BE2C (cell line): Measurements from ENCODE around the gene ZNF556.

Source experiments
- DNase-seq: peaks from one replicate; pipeline ENCODE4 v3.0.0-alpha.2; 2020
- H3K27me3 ChIP-seq: fragments of 250-450 bp; sonication (Bioruptor Pico); 2 replicates; pipeline ENCODE4 v1.5.1; 2020; ENCODE audit warnings: mild to moderate bottlenecking
- H3K36me3 ChIP-seq: fragments of 250-450 bp; sonication (Bioruptor Pico); 2 replicates; pipeline ENCODE4 v1.5.1; 2020; ENCODE audit warnings: mild to moderate bottlenecking
- H3K4me1 ChIP-seq: fragments of 250-450 bp; sonication (Bioruptor Pico); 2 replicates; pipeline ENCODE4 v1.5.1; 2020
- H3K4me3 ChIP-seq: 2 replicates; pipeline ENCODE4 v1.5.1; 2011; ENCODE audit warnings: low read depth, low read length
- H3K9me3 ChIP-seq: fragments of 250-450 bp; sonication (Bioruptor Pico); 2 replicates; pipeline ENCODE4 v1.5.1; 2020
- TF ChIP-seq, protein P1 (sequence below): IDR thresholded peaks from 2 replicates; pipeline ENCODE4 v1.5.1; 2012; ENCODE audit warnings: mild to moderate bottlenecking, low read depth, low read length

ZNF556 gene

DNA sequence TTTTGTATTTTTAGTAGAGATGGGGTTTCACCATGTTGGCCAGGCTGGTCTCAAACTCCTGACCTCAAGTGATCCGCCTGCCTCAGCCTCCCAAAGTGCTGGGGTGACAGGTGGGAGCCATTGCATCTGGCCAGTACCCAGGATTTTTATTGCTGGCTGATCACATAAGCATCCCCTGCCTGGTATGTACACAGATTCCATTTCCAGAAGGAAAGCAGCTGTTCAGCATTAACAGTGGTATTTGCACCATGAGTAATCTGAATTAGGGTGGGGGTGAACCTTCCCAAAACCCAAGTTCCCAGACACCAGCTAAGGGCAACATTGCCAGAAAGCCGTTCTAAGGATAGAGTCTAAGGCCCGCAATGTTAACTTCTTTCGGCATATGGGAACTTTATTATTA, 18.5 kb upstream of the ZNF556 start:
- Histone ChIP-seq H3K4me1 (no peaks in the 10 kb centered on the region), H3K27me3 (no peaks in the 10 kb centered on the region), H3K36me3 (peaks cover 32% of the 10 kb centered on the region), H3K4me3 (no peak overlapping the region), H3K9me3 (peaks cover 6% of the 10 kb centered on the region)
- no peak for DNase-seq
- TF ChIP-seq, protein P1, sequence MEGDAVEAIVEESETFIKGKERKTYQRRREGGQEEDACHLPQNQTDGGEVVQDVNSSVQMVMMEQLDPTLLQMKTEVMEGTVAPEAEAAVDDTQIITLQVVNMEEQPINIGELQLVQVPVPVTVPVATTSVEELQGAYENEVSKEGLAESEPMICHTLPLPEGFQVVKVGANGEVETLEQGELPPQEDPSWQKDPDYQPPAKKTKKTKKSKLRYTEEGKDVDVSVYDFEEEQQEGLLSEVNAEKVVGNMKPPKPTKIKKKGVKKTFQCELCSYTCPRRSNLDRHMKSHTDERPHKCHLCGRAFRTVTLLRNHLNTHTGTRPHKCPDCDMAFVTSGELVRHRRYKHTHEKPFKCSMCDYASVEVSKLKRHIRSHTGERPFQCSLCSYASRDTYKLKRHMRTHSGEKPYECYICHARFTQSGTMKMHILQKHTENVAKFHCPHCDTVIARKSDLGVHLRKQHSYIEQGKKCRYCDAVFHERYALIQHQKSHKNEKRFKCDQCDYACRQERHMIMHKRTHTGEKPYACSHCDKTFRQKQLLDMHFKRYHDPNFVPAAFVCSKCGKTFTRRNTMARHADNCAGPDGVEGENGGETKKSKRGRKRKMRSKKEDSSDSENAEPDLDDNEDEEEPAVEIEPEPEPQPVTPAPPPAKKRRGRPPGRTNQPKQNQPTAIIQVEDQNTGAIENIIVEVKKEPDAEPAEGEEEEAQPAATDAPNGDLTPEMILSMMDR = no peak

DNA sequence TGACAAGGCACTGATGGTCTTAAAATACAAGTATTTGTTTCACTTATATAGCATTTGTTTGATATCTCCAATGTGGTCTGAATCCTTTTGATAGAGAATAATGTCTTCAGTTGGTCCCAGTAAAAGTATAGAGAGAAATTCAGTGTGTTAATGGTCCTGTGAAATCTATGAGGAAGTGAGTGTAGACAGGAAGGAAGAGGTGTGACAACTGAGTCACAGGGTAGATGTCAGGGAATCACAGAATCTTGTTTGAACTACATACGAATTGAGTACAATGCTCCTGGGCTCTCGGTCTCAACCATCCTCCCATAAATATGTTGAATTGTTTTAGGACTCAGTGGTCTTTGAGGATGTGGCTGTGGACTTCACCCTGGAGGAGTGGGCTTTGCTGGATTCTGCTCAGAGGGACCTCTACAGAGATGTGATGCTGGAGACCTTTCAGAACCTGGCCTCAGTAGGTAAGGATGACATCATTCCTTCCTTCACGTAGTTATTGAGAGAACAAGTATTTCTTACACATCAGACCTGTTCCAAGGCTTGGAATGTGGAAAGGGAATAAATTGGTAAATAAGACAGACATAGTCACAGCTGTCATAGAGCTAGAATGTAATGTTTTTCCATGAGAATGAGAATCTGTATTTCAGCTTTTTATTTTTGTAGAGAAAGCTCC, 16.7 kb upstream of the ZNF556 start:
- H3K27me3 ChIP-seq = no peaks in the 10 kb centered on the region
- peaks cover 6% of the 10 kb centered on the region; the same call in 1 of the 2 replicates for H3K9me3 ChIP-seq
- TF ChIP-seq, protein P1 = no peak
- peaks cover 36% of the 10 kb centered on the region for H3K36me3 ChIP-seq
- no peak for DNase-seq
- H3K4me1 ChIP-seq = no peaks in the 10 kb centered on the region
- H3K4me3 ChIP-seq = no peak overlapping the region

DNA sequence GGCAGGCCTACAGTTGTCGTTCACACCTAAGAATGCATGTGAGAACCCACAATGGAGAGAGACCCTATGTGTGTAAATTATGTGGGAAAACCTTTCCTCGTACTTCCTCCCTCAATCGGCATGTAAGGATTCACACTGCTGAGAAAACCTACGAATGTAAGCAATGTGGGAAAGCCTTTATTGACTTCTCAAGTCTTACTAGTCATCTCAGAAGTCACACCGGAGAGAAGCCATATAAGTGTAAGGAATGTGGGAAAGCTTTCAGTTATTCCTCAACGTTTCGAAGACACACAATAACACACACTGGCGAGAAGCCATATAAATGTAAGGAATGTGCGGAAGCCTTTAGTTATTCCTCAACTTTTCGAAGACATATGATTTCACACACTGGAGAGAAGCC, 14.5 kb upstream of the ZNF556 start:
- Histone ChIP-seq H3K4me3 (no peak overlapping the region), H3K27me3 (no peaks in the 10 kb centered on the region), H3K9me3 (peaks cover 6% of the 10 kb centered on the region; the same call in 1 of the 2 replicates), H3K4me1 (no peaks in the 10 kb centered on the region), H3K36me3 (peaks cover 36% of the 10 kb centered on the region)
- DNase-seq = no peak
- TF ChIP-seq, protein P1 = no peak

DNA sequence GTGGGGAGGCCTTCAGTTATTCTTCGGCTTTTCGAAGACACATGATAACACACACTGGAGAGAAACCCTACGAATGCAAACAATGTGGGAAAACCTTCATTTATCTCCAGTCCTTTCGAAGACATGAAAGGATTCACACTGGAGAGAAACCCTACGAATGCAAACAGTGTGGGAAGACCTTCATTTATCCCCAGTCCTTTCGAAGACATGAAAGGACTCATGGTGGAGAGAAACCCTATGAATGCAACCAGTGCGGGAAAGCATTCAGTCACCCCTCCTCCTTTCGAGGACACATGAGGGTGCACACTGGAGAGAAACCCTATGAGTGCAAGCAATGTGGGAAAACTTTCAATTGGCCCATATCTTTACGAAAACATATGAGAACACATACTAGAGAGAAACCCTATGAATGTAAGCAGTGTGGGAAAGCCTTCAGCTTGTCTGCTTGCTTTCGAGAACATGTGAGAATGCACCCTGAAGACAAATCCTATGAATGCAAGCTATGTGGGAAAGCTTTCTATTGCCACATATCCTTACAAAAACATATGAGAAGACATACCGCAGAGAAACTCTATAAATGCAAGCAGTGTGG, 14.0 kb upstream of the ZNF556 start:
- Histone ChIP-seq H3K4me3 (no peak overlapping the region), H3K9me3 (peaks cover 6% of the 10 kb centered on the region; the same call in 1 of the 2 replicates), H3K4me1 (no peaks in the 10 kb centered on the region), H3K27me3 (no peaks in the 10 kb centered on the region), H3K36me3 (peaks cover 36% of the 10 kb centered on the region)
- DNase-seq = no peak
- TF ChIP-seq, protein P1 = no peak

DNA sequence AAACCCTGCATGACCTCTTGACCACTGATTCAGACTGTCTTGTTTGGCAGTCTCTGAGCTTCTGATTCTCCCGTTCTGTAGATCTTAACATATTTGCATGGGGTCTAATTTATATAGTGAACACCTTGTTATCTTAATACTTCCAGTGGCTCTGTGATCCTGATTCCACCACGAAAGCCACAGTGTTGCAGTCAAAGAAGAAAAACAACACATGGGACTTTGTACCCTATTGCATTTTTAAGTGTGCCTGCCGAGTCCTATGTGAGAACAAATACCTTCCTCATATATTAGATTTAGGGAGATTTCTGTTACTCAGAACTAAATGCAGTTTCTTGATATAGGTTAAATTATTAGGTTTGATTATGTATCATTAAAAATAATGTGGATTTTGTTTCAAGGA, 12.3 kb upstream of the ZNF556 start:
- Histone ChIP-seq H3K4me3 (no peak overlapping the region), H3K27me3 (no peaks in the 10 kb centered on the region), H3K36me3 (peaks cover 36% of the 10 kb centered on the region), H3K9me3 (peaks cover 2% of the 10 kb centered on the region; the same call in 1 of the 2 replicates), H3K4me1 (no peaks in the 10 kb centered on the region)
- DNase-seq = no peak
- TF ChIP-seq, protein P1 = no peak

DNA sequence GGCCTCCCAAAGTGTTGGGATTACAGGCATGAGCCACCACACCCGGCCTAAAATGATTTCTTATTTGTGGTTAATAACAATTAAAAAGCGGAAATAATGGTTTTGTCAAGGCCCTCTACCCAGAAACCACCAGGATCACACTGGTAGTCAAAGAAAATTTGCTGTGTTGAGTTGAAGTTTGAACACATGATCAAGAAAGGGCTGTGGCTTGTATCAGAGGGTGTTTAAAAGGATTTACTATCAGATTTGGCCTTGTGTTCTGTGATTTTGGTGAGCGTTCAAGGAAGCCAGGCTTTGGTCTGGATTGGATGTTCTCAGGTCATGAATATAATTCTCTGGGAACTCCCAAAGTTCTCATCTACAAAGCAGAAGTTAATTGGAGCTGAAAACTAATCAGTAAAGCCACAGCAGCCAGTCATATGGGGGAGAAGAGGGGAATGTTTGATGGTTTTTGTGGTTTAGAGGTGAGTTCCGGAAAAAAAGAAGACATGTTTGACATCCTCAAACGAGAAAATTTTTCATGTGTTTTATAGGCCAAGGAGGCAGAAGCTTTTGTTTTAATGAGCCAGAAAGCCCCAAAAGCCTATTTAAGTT, 10.6 kb upstream of the ZNF556 start:
- Histone ChIP-seq H3K4me3 (no peak overlapping the region), H3K9me3 (peaks cover 2% of the 10 kb centered on the region; the same call in 1 of the 2 replicates), H3K4me1 (no peaks in the 10 kb centered on the region), H3K36me3 (peaks cover 28% of the 10 kb centered on the region), H3K27me3 (no peaks in the 10 kb centered on the region)
- no peak for DNase-seq
- TF ChIP-seq, protein P1 = no peak
